Ovary (tissue), 9 donors: ENCODE results near the gene NKD2. TPM values are rescaled to one million over a fixed set of nuclear protein-coding genes. Genes with fewer than 3 reads are reported as not detected.
A peak's percentile ranks its signal among the peaks of the same experiment; 100 is the strongest.

Experiments used
- DNase-seq, 5 donors: peaks; one replicate each; pipeline ENCODE4 v3.0.0-alpha.2; 2019 to 2020
- H3K27ac ChIP-seq, 2 donors: fragments of 200-600 bp; one replicate each; pipeline versions ENCODE4 v1.5.1 to v1.8.0; 2019 to 2022
- H3K27me3 ChIP-seq: fragments of 200-600 bp; one replicate; pipeline ENCODE4 v1.8.0; 2022
- H3K36me3 ChIP-seq: fragments of 200-600 bp; sonication (generic); one replicate; pipeline ENCODE4 v1.5.1; 2019
- H3K4me1 ChIP-seq: one replicate; pipeline ENCODE4 v1.8.1; 2013; ENCODE audit warnings: mild to moderate bottlenecking, moderate library complexity; ENCODE audit not compliant: insufficient read depth
- H3K4me3 ChIP-seq: fragments of 200-600 bp; sonication (generic); one replicate; pipeline ENCODE4 v1.5.1; 2017
- H3K9me3 ChIP-seq, 2 donors: fragments of 200-600 bp in 1 of 2; sonication (generic) in 1 of 2; one replicate each; pipeline versions ENCODE4 v1.5.1 to v1.8.1; 2013 to 2019; ENCODE audit warnings: mild to moderate bottlenecking in 1 of 2, moderate library complexity in 1 of 2
- CTCF ChIP-seq, 3 donors: fragments of 450-650 bp in 2 of 3; fragments of 200-600 bp in 1 of 3; IDR thresholded peaks; one replicate each; pipeline versions ENCODE4 v1.5.1 to v1.8.0; 2016 to 2022; ENCODE audit warnings: antibody characterized with exemption in 3 of 3, mild to moderate bottlenecking in 1 of 3
- EP300 ChIP-seq: sonication (generic); formaldehyde crosslinking; IDR thresholded peaks from one replicate; pipeline ENCODE4 v1.6.1; 2017; ENCODE audit warnings: antibody characterized with exemption
- POLR2A ChIP-seq: fragments of 450-650 bp; IDR thresholded peaks from one replicate; pipeline ENCODE4 v1.6.1; 2017; ENCODE audit warnings: antibody characterized with exemption, mild to moderate bottlenecking, moderate library complexity
- WGBS, 3 donors: extraction: QIAGEN DNeasy Blood & Tissue Kit in 1 of 3; methylation state at CpG; one replicate each; pipeline versions ENCODE4 v1.1.5 to v1.1.7; 2013 to 2017; 5-methylcytosine and 5-hydroxymethylcytosine counted together
- intact Hi-C, 4 donors: fragments of 100-400 bp; cut with DNase I; formaldehyde crosslinking; loops; one replicate each; pipeline versions ENCODE4 v1.11.0 to v1.15.1; 2022 to 2023
- polyA plus RNA-seq, 2 donors: library from polyadenylated mRNA; stranded (reverse); fragments of 200-250 nt in 1 of 2; fragments of 350-450 nt in 1 of 2; fragmentation: Illumina TruSeq in 1 of 2; extraction: RNeasy Lipid Tissue Mini Kit (QIAGEN cat#74804) in 1 of 2; gene quantifications; one replicate each; pipeline ENCODE4 v1.2.3, GENCODE V29; 2013 to 2014
- total RNA-seq, 7 donors: library from RNA; depleted of rRNA in 2 of 7; stranded (reverse); fragments of >200 nt in 2 of 7; fragmentation: NEBNext Ultra II Directional in 3 of 7; extraction: Animal tissue kit (Norgen Biotek cat#: 25700) in 3 of 7; gene quantifications; one replicate each; pipeline versions ENCODE4 v1.1.0 to v1.2.4, GENCODE V29; 2016 to 2023
- donor health status: DM: no; HTN: no; CAD: no; lungs with moderate emphysema.
- donor health status: DM: no; HTN: no; CAD: no.
- donor health status: Bipolar disorder and iron deficiency.
- donor health status: DM: yes; HTN: yes; CAD: no.
- donor health status: DM: no; HTN: no; CAD: no.
- donor health status: DM: yes; HTN: yes; CAD: no.

NKD2 gene
- total and polyA plus RNA-seq, 9 donors: 0.33 to 17.2 (median 1.4) TPM; not detected in 1

GRCh38 chr5:1035421-1036405 lies 27.1 kb downstream of the NKD2 start:
- 88 to 94% (median 92%) methylated on average over 18 to 25 of the region's 25 CpGs for WGBS, 3 donors
- peak in 1 of 5 donors; percentile 14 for DNase-seq
- intact Hi-C loops: no loop called here
- no peak for TF ChIP-seq POLR2A
- Histone ChIP-seq H3K9me3 (no peaks in the 10 kb centered on the region), H3K36me3 (no peaks in the 10 kb centered on the region), H3K4me3 (no peak overlapping the region), H3K27me3 (no peaks in the 10 kb centered on the region), H3K4me1 (no peaks in the 10 kb centered on the region), H3K27ac (no peak overlapping the region)

- TF ChIP-seq POLR2A (no peak), CTCF (IDR thresholded peaks at IDR 0.05) (no peak), EP300 (no peak)
- no peaks in the 10 kb centered on the region for H3K4me1 ChIP-seq
- H3K4me3 ChIP-seq: no peak overlapping the region
- WGBS, 3 donors: 87 to 90% (median 88%) methylated on average over 21 to 22 of the region's 22 CpGs
- H3K27ac ChIP-seq: no peak overlapping the region
- DNase-seq: peak in 1 of 5 donors; percentile 7
- H3K27me3 ChIP-seq: no peaks in the 10 kb centered on the region
- no peaks in the 10 kb centered on the region for H3K9me3 ChIP-seq
- intact Hi-C loops: no loop called here
- H3K36me3 ChIP-seq: no peaks in the 10 kb centered on the region
These were observed 28.0 kb downstream of the NKD2 start for GRCh38 chr5:1036504-1037122.

- DNase-seq: peak in 1 of 5 donors; percentile 8
- Histone ChIP-seq H3K27ac (no peak overlapping the region), H3K9me3 (no peaks in the 10 kb centered on the region), H3K4me1 (no peaks in the 10 kb centered on the region), H3K36me3 (no peaks in the 10 kb centered on the region), H3K4me3 (no peak overlapping the region), H3K27me3 (no peaks in the 10 kb centered on the region)
- intact Hi-C loops: no loop called here
- 73 to 75% (median 73%) methylated on average over 16 of the region's 16 CpGs for WGBS, 3 donors
- TF ChIP-seq CTCF (IDR thresholded peaks at IDR 0.05): no peak
- no peak for TF ChIP-seq POLR2A
- no peak for TF ChIP-seq EP300
These were observed 28.6 kb downstream of the NKD2 start for GRCh38 chr5:1037123-1037670.

- WGBS, 3 donors: 93 to 95% (median 94%) methylated on average over 31 to 43 of the region's 43 CpGs
These were observed 29.2 kb downstream of the NKD2 start for GRCh38 chr5:1037671-1038416.

More at GRCh38 chr5:1037671-1038416, 29.2 kb downstream of the NKD2 start:
- peak in 1 of 5 donors; percentile 11 for DNase-seq
- H3K36me3 ChIP-seq: no peaks in the 10 kb centered on the region
- H3K27me3 ChIP-seq: no peaks in the 10 kb centered on the region
- TF ChIP-seq EP300: no peak
- no peak for TF ChIP-seq CTCF (IDR thresholded peaks at IDR 0.05)
- no peak for TF ChIP-seq POLR2A
- H3K4me1 ChIP-seq: no peaks in the 10 kb centered on the region
- intact Hi-C loops: no loop called here
- H3K4me3 ChIP-seq: no peak overlapping the region
- no peaks in the 10 kb centered on the region for H3K9me3 ChIP-seq
- no peak overlapping the region for H3K27ac ChIP-seq
